NCI-H2107 treated with DMSO at 0.1 percent for 48 hours (cell line): ENCODE measurements around the gene FBXL13.
"Not testable (repeated sequence)": the region's sequence is repeated elsewhere in the genome, so short reads cannot be mapped to it uniquely, and the experiment has no call there.

ENCODE experiments used
- DNase-seq: peaks from one replicate; lab custom pipeline; 2025; ENCODE audit not compliant: unreplicated experiment; lab: John Stamatoyannopoulos, UW

Gene FBXL13

GRCh38 chr7:102780926-102781325, 293.7 kb downstream of the FBXL13 start:
- DNase-seq = not testable (repeated sequence)

- not testable (repeated sequence) for DNase-seq
Measured at GRCh38 chr7:102778663-102779062, 295.9 kb downstream of the FBXL13 start.

DNA sequence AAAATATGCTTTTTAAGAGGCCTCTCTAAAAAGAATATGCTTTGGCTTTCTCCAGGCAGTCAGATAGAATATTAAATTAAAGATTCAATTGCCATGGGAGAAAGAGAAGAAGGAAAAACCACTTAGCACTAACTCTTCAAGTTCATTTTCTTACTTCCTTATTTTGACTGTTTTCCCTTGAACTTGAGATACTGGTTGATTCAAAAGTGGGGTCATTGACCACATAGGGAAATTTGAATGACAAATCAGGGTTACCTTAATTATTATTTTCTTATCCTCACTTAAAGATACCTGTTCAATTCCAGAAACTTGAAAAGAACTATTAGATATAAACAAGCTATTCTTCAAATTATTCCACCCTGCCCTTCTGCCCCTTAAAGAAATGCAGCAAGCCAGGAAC, 298.4 kb downstream of the FBXL13 start:
- not testable (repeated sequence) for DNase-seq

- DNase-seq = not testable (repeated sequence)
Measured at GRCh38 chr7:102770467-102770866, 304.1 kb downstream of the FBXL13 start.

GRCh38 chr7:102769657-102770192, 304.9 kb downstream of the FBXL13 start:
- DNase-seq = not testable (repeated sequence)

GRCh38 chr7:102763295-102763905, 311.2 kb downstream of the FBXL13 start:
- peak; percentile 31 for DNase-seq
